ENCODE results near the gene KIFC1. TPM values are rescaled to one million over a fixed set of nuclear protein-coding genes. Genes with fewer than 3 reads are reported as not detected.

Gene KIFC1
- total RNA-seq, 1 donor from 2014 or later = 14.8 TPM

DNA sequence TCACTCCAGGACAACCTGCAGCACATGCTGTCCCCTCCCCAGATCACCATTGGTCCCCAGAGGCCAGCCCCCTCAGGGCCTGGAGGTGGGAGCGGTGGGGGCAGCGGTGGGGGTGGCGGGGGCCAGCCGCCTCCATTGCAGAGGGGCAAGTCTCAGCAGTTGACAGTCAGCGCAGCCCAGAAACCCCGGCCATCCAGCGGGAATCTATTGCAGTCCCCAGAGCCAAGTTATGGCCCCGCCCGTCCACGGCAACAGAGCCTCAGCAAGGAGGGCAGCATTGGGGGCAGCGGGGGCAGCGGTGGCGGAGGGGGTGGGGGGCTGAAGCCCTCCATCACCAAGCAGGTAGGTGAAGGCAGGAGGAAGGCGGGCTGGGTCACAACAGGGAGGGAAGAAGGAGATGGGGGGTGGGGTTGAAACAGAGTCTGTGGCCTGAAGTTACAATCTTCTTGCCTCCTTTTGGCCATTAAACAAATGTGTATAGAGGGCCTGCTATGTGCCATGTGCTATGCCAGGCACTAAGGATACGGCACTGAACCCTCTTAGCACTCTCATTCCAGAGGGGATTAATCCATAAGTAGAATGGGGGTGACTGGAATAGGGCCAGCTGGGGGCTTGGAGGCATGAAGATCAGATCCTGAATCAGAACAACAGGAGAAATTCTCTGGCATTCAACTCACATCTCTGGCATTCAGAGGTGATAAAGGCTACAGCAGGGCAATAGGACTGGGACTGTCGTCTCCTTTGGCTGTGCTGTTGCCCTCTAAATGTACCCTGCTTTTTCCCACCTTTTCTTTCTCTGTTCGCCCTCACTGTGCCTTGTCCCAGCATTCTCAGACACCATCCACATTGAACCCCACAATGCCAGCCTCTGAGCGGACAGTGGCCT is 52.2 kb downstream of the KIFC1 start:
- TF ChIP-seq, protein P1, sequence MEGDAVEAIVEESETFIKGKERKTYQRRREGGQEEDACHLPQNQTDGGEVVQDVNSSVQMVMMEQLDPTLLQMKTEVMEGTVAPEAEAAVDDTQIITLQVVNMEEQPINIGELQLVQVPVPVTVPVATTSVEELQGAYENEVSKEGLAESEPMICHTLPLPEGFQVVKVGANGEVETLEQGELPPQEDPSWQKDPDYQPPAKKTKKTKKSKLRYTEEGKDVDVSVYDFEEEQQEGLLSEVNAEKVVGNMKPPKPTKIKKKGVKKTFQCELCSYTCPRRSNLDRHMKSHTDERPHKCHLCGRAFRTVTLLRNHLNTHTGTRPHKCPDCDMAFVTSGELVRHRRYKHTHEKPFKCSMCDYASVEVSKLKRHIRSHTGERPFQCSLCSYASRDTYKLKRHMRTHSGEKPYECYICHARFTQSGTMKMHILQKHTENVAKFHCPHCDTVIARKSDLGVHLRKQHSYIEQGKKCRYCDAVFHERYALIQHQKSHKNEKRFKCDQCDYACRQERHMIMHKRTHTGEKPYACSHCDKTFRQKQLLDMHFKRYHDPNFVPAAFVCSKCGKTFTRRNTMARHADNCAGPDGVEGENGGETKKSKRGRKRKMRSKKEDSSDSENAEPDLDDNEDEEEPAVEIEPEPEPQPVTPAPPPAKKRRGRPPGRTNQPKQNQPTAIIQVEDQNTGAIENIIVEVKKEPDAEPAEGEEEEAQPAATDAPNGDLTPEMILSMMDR (IDR thresholded peaks at IDR 0.05; ENCODE audit: partially characterized antibody, unreplicated experiment) = no peak
- Mint-ChIP-seq H3K27me3 (ENCODE audit: unreplicated experiment) (peaks cover 12% of the 10 kb centered on the region), H3K36me3 (ENCODE audit: unreplicated experiment) (peaks cover 5% of the 10 kb centered on the region), H3K27ac (ENCODE audit: unreplicated experiment) (no peak overlapping the region), H3K4me1 (ENCODE audit: low read depth, unreplicated experiment) (no peaks in the 10 kb centered on the region), H3K4me3 (ENCODE audit: unreplicated experiment) (no peak overlapping the region), H3K9me3 (ENCODE audit: unreplicated experiment) (peaks cover 7% of the 10 kb centered on the region)
- no peak for DNase-seq

DNA sequence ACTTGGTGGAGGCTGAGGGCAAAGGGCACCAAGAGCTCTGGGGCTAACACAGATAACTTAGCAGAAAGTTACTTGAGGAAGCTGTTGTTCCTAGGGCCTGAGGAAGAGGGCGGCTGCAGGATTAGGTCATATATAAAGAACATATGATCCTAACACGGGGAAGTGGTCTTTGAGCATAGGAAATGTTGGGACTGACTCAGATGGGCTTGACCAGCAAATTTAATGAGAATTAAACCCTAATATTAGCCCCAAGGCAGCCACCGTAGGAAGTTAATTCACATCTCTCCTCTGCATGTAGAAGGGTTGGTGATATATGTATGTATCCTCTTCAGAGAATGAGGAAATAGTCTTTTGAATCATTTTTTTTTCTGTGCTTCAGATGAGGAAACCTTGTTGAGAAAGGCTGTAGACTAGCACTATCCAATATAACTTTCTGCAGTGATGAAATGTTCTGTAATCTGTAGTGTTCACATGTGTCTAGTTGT is 53.5 kb downstream of the KIFC1 start:
- TF ChIP-seq, protein P1 (IDR thresholded peaks at IDR 0.05; ENCODE audit: partially characterized antibody, unreplicated experiment) = no peak
- Mint-ChIP-seq H3K27me3 (ENCODE audit: unreplicated experiment) (peaks cover 8% of the 10 kb centered on the region), H3K27ac (ENCODE audit: unreplicated experiment) (no peak overlapping the region), H3K9me3 (ENCODE audit: unreplicated experiment) (peaks cover 4% of the 10 kb centered on the region), H3K36me3 (ENCODE audit: unreplicated experiment) (no peaks in the 10 kb centered on the region), H3K4me1 (ENCODE audit: low read depth, unreplicated experiment) (no peaks in the 10 kb centered on the region), H3K4me3 (ENCODE audit: unreplicated experiment) (no peak overlapping the region)
- no peak for DNase-seq

DNA sequence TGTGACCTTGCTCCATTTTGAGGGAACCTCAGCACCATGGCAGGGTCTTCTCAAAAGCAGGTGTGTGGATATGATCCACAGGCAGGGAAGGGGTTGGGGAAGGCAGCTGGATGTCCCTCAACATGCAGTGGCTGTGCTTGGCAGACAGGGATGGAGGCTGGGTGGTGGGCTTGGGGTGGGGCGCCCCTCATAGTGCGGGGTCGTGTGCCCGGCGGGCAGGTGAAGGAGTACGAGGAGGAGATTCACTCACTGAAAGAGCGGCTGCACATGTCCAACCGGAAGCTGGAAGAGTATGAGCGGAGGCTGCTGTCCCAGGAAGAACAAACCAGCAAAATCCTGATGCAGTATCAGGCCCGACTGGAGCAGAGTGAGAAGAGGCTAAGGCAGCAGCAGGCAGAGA is 54.7 kb downstream of the KIFC1 start:
- DNase-seq = no peak
- TF ChIP-seq, protein P1 (IDR thresholded peaks at IDR 0.05; ENCODE audit: partially characterized antibody, unreplicated experiment) = no peak
- H3K4me1 Mint-ChIP-seq (ENCODE audit: low read depth, unreplicated experiment) = no peaks in the 10 kb centered on the region
- no peak overlapping the region for H3K27ac Mint-ChIP-seq (ENCODE audit: unreplicated experiment)
- peaks cover 5% of the 10 kb centered on the region for H3K27me3 Mint-ChIP-seq (ENCODE audit: unreplicated experiment)
- no peak overlapping the region for H3K4me3 Mint-ChIP-seq (ENCODE audit: unreplicated experiment)
- H3K36me3 Mint-ChIP-seq (ENCODE audit: unreplicated experiment) = no peaks in the 10 kb centered on the region
- H3K9me3 Mint-ChIP-seq (ENCODE audit: unreplicated experiment) = peaks cover 4% of the 10 kb centered on the region

DNA sequence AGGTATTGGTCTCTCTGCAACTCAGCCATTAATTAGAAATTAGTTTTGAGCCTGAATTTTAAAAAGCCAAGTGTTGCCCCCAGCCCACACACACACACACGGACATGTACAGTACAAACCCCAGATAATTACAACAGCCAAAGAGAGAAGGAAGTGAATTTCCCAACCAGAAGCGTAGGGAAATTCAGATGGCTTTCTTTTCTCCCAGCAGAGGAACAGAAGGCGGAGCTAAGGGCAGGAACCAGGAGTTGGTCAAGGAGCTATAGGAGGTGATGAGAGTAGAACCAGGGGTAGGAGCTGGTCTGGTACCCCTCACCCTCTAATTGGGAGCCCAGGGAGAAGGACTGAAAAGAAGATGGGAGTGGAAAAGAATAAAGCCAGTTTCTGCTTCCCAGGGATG is 58.8 kb downstream of the KIFC1 start:
- H3K4me1 Mint-ChIP-seq (ENCODE audit: low read depth, unreplicated experiment) = peaks cover 7% of the 10 kb centered on the region
- TF ChIP-seq, protein P1 (IDR thresholded peaks at IDR 0.05; ENCODE audit: partially characterized antibody, unreplicated experiment) = no peak
- no peaks in the 10 kb centered on the region for H3K36me3 Mint-ChIP-seq (ENCODE audit: unreplicated experiment)
- H3K9me3 Mint-ChIP-seq (ENCODE audit: unreplicated experiment) = peaks cover 9% of the 10 kb centered on the region
- no peak overlapping the region for H3K27ac Mint-ChIP-seq (ENCODE audit: unreplicated experiment)
- no peak for DNase-seq
- H3K27me3 Mint-ChIP-seq (ENCODE audit: unreplicated experiment) = peaks cover 8% of the 10 kb centered on the region
- no peak overlapping the region for H3K4me3 Mint-ChIP-seq (ENCODE audit: unreplicated experiment)

DNA sequence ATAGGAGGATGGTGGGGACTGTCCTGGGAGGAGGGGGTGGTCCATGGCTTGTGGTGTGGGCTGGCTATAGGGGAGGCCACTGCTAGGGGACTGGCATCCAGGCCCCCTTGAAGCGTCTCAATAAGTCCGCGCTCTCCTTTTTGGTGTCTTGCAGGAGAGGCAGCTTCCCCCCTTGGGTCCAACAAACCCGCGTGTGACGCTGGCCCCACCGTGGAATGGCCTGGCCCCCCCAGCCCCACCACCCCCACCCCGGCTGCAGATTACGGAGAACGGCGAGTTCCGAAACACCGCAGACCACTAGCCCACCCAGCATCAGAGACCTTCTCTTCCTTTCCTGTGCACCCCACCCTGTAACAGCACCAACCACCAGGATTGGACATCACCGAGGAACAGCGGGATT is 60.0 kb downstream of the KIFC1 start:
- Mint-ChIP-seq H3K4me3 (ENCODE audit: unreplicated experiment) (no peak overlapping the region), H3K36me3 (ENCODE audit: unreplicated experiment) (peaks cover 2% of the 10 kb centered on the region), H3K9me3 (ENCODE audit: unreplicated experiment) (peaks cover 9% of the 10 kb centered on the region), H3K4me1 (ENCODE audit: low read depth, unreplicated experiment) (peaks cover 7% of the 10 kb centered on the region), H3K27me3 (ENCODE audit: unreplicated experiment) (peaks cover 8% of the 10 kb centered on the region), H3K27ac (ENCODE audit: unreplicated experiment) (no peak overlapping the region)
- TF ChIP-seq, protein P1 (IDR thresholded peaks at IDR 0.05; ENCODE audit: partially characterized antibody, unreplicated experiment) = no peak
- no peak for DNase-seq
